ENCODE results near the gene KRTAP4-4.
"Not testable (repeated sequence)": the region's sequence is repeated elsewhere in the genome, so short reads cannot be mapped to it uniquely, and the experiment has no call there.

Gene KRTAP4-4

DNA sequence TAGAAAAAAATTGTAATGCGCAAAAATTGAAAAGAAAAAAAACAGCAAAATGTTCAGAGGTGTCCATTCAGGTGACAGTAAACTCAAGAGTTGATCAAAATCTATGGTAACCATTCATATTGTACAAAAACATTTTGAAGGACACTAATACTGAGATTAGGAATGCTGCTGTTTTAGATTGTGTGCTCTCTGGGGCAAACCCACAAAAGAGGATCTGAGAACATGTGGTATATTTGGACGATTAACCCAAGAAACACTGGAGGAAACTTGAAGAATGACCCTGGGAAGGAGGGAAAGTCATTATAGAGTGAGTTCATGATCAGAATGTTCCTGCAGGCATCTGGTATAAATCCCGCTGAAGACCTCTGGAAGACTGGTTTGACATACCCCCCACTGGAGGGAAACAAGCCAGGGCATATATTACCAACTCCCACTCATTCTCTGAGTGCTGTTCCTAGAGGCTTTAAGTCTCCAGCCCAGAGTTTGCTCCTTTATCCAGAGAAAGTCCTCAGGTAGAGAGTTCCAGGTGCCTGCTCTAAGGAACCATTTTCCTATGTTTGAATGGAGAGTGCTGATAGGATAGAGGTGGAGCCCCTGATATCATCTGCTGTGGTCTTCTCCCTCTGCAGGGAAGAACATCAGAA lies 16.3 kb upstream of the KRTAP4-4 start:
- H3K27me3 ChIP-seq (ENCODE audit: control insufficient read depth, insufficient read depth, low read length) = no peaks in the 10 kb centered on the region

DNA sequence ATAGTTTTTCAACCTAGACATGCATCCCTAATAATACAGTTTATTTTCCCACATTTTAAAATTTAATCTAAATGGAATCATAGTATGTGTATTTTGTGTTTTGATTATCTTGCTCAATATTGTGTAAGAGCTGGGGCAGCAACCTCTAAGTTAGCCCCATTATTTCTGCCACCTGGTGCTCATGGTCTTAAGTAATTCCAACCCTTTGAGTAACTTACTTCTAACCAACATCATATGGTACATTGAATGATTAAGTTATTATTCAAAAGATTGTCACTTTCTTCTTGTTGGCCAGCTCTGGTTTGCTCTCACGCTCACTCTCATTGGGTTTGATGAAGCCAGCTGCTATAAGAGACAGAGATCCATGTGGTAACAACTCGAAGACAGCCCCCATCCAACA lies 11.3 kb upstream of the KRTAP4-4 start:
- H3K9me3 ChIP-seq (ENCODE audit: control insufficient read depth, insufficient read depth, low read length) = no peaks in the 10 kb centered on the region
- no peaks in the 10 kb centered on the region for H3K27me3 ChIP-seq (ENCODE audit: control insufficient read depth, insufficient read depth, low read length)
- H3K36me3 ChIP-seq (ENCODE audit: control insufficient read depth, insufficient read depth, low read length) = no peaks in the 10 kb centered on the region
- no peak overlapping the region for H3K4me3 ChIP-seq (ENCODE audit: low read depth, low read length)
- H3K4me1 ChIP-seq (ENCODE audit: control insufficient read depth, insufficient read depth, low read length) = no peaks in the 10 kb centered on the region
- no peak overlapping the region for H3K9ac ChIP-seq (ENCODE audit: low read depth, low read length)

More for the DNA sequence above, 16.3 kb upstream of the KRTAP4-4 start:
- Histone ChIP-seq H3K4me3 (ENCODE audit: low read depth, low read length) (no peak overlapping the region), H3K4me1 (ENCODE audit: control insufficient read depth, insufficient read depth, low read length) (no peaks in the 10 kb centered on the region), H3K36me3 (ENCODE audit: control insufficient read depth, insufficient read depth, low read length) (no peaks in the 10 kb centered on the region), H3K9ac (ENCODE audit: low read depth, low read length) (no peak overlapping the region), H3K9me3 (ENCODE audit: control insufficient read depth, insufficient read depth, low read length) (no peaks in the 10 kb centered on the region)

DNA sequence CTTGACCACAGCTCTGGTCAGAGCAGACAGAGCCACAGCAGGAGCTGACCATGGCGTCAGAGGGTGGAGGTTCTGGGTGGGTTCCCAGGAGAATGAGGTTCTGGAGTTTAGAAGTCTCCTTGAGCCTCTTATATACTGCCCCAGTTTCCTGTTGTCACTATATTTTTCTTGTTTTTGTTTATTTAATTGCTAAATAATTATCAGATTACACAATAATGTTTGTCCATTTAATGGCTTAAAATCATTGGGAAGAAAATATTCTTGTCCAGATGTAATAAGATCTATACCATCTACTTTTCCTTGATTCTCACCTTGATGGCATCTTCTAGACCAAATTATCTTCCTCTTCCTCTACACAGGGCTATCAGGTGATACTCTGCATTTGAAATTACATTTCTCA lies 7.6 kb upstream of the KRTAP4-4 start, which contains the start of gene KRTAP4-3:
Gene KRTAP4-3 (minus strand): TSS at position 101 of the 400 bp plus-strand sequence. CDS start 49 bp downstream, at position 52.
- Histone ChIP-seq H3K27me3 (ENCODE audit: control insufficient read depth, insufficient read depth, low read length) (no peaks in the 10 kb centered on the region), H3K4me1 (ENCODE audit: control insufficient read depth, insufficient read depth, low read length) (no peaks in the 10 kb centered on the region), H3K9me3 (ENCODE audit: control insufficient read depth, insufficient read depth, low read length) (no peaks in the 10 kb centered on the region), H3K36me3 (ENCODE audit: control insufficient read depth, insufficient read depth, low read length) (no peaks in the 10 kb centered on the region), H3K9ac (ENCODE audit: low read depth, low read length) (no peak within 1 kb of the TSS), H3K4me3 (ENCODE audit: low read depth, low read length) (no peak within 1 kb of the TSS)

- Histone ChIP-seq H3K4me1 (ENCODE audit: control insufficient read depth, insufficient read depth, low read length) (no peaks in the 10 kb centered on the region), H3K9me3 (ENCODE audit: control insufficient read depth, insufficient read depth, low read length) (no peaks in the 10 kb centered on the region), H3K27me3 (ENCODE audit: control insufficient read depth, insufficient read depth, low read length) (no peaks in the 10 kb centered on the region), H3K4me3 (ENCODE audit: low read depth, low read length) (no peak overlapping the region), H3K9ac (ENCODE audit: low read depth, low read length) (no peak overlapping the region), H3K36me3 (ENCODE audit: control insufficient read depth, insufficient read depth, low read length) (no peaks in the 10 kb centered on the region)
Measured at GRCh38 chr17:41167561-41167960, 7.0 kb upstream of the KRTAP4-4 start.

GRCh38 chr17:41163828-41164227 lies 3.3 kb upstream of the KRTAP4-4 start:
- Histone ChIP-seq H3K4me1 (ENCODE audit: control insufficient read depth, insufficient read depth, low read length) (no peaks in the 10 kb centered on the region), H3K27me3 (ENCODE audit: control insufficient read depth, insufficient read depth, low read length) (no peaks in the 10 kb centered on the region), H3K9ac (ENCODE audit: low read depth, low read length) (no peak overlapping the region), H3K9me3 (ENCODE audit: control insufficient read depth, insufficient read depth, low read length) (no peaks in the 10 kb centered on the region), H3K36me3 (ENCODE audit: control insufficient read depth, insufficient read depth, low read length) (no peaks in the 10 kb centered on the region), H3K4me3 (ENCODE audit: low read depth, low read length) (no peak overlapping the region)

DNA sequence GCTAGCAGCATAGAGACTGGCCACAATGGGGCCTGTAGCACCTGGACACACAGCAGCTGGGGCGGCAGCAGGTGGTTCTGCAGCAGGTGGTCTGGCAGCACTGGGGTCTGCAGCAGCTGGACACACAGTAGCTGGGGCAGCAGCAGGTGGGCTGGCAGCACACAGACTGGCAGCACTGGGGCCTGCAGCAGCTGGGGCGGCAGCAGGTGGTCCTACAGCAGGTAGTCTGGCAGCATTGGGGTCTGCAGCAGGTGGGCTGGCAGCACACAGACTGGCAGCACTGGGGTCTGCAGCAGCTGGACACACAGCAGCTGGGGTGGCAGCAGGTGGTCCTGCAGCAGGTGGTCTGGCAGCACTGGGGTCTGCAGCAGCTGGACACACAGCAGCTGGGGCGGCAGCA lies 358 bp downstream of the KRTAP4-4 start:
- H3K36me3 ChIP-seq (ENCODE audit: control insufficient read depth, insufficient read depth, low read length); H3K9me3 ChIP-seq (ENCODE audit: control insufficient read depth, insufficient read depth, low read length); H3K9ac ChIP-seq (ENCODE audit: low read depth, low read length); H3K4me1 ChIP-seq (ENCODE audit: control insufficient read depth, insufficient read depth, low read length); H3K4me3 ChIP-seq (ENCODE audit: low read depth, low read length); H3K27me3 ChIP-seq (ENCODE audit: control insufficient read depth, insufficient read depth, low read length): not testable (repeated sequence)

- no peaks in the 10 kb centered on the region for H3K4me1 ChIP-seq (ENCODE audit: control insufficient read depth, insufficient read depth, low read length)
- H3K27me3 ChIP-seq (ENCODE audit: control insufficient read depth, insufficient read depth, low read length) = no peaks in the 10 kb centered on the region
- no peak overlapping the region for H3K4me3 ChIP-seq (ENCODE audit: low read depth, low read length)
- H3K9me3 ChIP-seq (ENCODE audit: control insufficient read depth, insufficient read depth, low read length) = no peaks in the 10 kb centered on the region
- H3K9ac ChIP-seq (ENCODE audit: low read depth, low read length) = no peak overlapping the region
- H3K36me3 ChIP-seq (ENCODE audit: control insufficient read depth, insufficient read depth, low read length) = no peaks in the 10 kb centered on the region
Measured at GRCh38 chr17:41153856-41154255, 6.7 kb downstream of the KRTAP4-4 start.

DNA sequence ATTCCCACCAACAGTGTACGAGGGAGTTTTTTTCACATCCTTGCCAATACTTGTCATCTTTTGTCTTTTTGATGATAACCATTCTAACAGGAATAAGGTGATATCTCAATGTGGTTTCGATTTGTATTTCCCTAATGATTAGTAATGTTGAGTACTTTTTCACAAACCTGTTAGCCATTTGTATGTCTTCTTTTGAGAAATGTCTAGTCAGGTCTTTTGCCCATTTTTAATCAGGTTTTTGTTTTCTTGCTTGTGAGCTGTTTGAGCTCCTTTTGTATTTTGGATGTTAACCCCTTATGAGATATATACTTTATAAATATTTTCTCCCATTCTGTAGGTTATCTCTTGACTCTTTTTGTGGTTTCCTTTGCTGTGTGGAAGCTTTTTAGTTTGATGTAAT lies 9.0 kb downstream of the KRTAP4-4 start:
- Histone ChIP-seq H3K36me3 (ENCODE audit: control insufficient read depth, insufficient read depth, low read length) (no peaks in the 10 kb centered on the region), H3K27me3 (ENCODE audit: control insufficient read depth, insufficient read depth, low read length) (no peaks in the 10 kb centered on the region)

GRCh38 chr17:41150026-41150425 lies 10.5 kb downstream of the KRTAP4-4 start:
- no peaks in the 10 kb centered on the region for H3K9me3 ChIP-seq (ENCODE audit: control insufficient read depth, insufficient read depth, low read length)
- H3K9ac ChIP-seq (ENCODE audit: low read depth, low read length) = no peak overlapping the region
- no peaks in the 10 kb centered on the region for H3K27me3 ChIP-seq (ENCODE audit: control insufficient read depth, insufficient read depth, low read length)
- no peaks in the 10 kb centered on the region for H3K4me1 ChIP-seq (ENCODE audit: control insufficient read depth, insufficient read depth, low read length)
- no peak overlapping the region for H3K4me3 ChIP-seq (ENCODE audit: low read depth, low read length)
- no peaks in the 10 kb centered on the region for H3K36me3 ChIP-seq (ENCODE audit: control insufficient read depth, insufficient read depth, low read length)

More for the DNA sequence above, 9.0 kb downstream of the KRTAP4-4 start:
- no peaks in the 10 kb centered on the region for H3K4me1 ChIP-seq (ENCODE audit: control insufficient read depth, insufficient read depth, low read length)
- H3K9ac ChIP-seq (ENCODE audit: low read depth, low read length) = no peak overlapping the region
- H3K9me3 ChIP-seq (ENCODE audit: control insufficient read depth, insufficient read depth, low read length) = no peaks in the 10 kb centered on the region
- H3K4me3 ChIP-seq (ENCODE audit: low read depth, low read length) = no peak overlapping the region

- H3K9ac ChIP-seq (ENCODE audit: low read depth, low read length) = no peak within 1 kb of the TSS
- no peaks in the 10 kb centered on the region for H3K4me1 ChIP-seq (ENCODE audit: control insufficient read depth, insufficient read depth, low read length)
- H3K9me3 ChIP-seq (ENCODE audit: control insufficient read depth, insufficient read depth, low read length) = no peaks in the 10 kb centered on the region
- no peaks in the 10 kb centered on the region for H3K36me3 ChIP-seq (ENCODE audit: control insufficient read depth, insufficient read depth, low read length)
- no peak within 1 kb of the TSS for H3K4me3 ChIP-seq (ENCODE audit: low read depth, low read length)
- H3K27me3 ChIP-seq (ENCODE audit: control insufficient read depth, insufficient read depth, low read length) = no peaks in the 10 kb centered on the region
Measured at GRCh38 chr17:41149652-41149985, 10.9 kb downstream of the KRTAP4-4 start, which contains the start of gene KRTAP4-5. TSS of gene KRTAP4-5 (minus strand) at chr17:41149825. CDS start at chr17:41149767, 58 bp downstream.

- H3K36me3 ChIP-seq (ENCODE audit: control insufficient read depth, insufficient read depth, low read length); H3K4me3 ChIP-seq (ENCODE audit: low read depth, low read length); H3K9me3 ChIP-seq (ENCODE audit: control insufficient read depth, insufficient read depth, low read length); H3K4me1 ChIP-seq (ENCODE audit: control insufficient read depth, insufficient read depth, low read length); H3K27me3 ChIP-seq (ENCODE audit: control insufficient read depth, insufficient read depth, low read length); H3K9ac ChIP-seq (ENCODE audit: low read depth, low read length): not testable (repeated sequence)
Measured at GRCh38 chr17:41148971-41149651, 11.4 kb downstream of the KRTAP4-4 start.

DNA sequence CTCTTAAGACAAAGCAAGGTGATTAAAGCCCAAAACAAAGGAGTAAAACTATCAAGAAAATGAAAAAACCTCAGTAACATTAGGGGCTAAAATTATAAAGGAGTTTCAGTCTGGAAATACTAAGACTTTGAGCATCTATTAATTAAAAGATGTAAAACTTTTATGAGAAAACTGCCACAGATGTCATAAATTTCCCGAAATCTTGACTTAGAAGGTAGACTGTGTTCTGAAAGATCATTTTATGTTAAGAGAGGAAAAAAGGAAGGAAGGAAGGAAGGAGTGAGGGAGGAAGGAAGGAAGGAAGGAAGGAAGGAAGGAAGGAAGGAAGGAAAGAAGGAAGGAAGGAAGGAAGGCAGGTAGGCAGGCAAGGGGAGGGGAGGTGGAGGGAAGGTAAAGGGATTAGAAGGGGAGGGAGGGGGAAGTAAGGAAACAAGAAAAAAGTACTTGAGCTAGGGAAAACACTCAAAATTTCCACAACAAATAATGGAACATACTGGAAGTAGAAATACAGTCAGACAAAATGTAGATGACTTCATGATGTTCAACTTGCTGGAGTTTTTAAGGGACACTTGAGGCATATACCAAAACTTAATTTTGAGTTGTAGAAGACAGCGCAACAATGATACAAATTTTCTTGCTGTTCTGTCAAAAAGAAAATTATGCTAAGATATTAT lies 12.9 kb downstream of the KRTAP4-4 start:
- H3K27me3 ChIP-seq (ENCODE audit: control insufficient read depth, insufficient read depth, low read length) = no peaks in the 10 kb centered on the region
- H3K36me3 ChIP-seq (ENCODE audit: control insufficient read depth, insufficient read depth, low read length) = no peaks in the 10 kb centered on the region
- H3K9ac ChIP-seq (ENCODE audit: low read depth, low read length) = no peak overlapping the region
- no peak overlapping the region for H3K4me3 ChIP-seq (ENCODE audit: low read depth, low read length)
- no peaks in the 10 kb centered on the region for H3K4me1 ChIP-seq (ENCODE audit: control insufficient read depth, insufficient read depth, low read length)
- H3K9me3 ChIP-seq (ENCODE audit: control insufficient read depth, insufficient read depth, low read length) = no peaks in the 10 kb centered on the region
